ENCODE measurements around the gene LMTK2. TPM values are rescaled to one million over a fixed set of nuclear protein-coding genes. Genes with fewer than 3 reads are reported as not detected.

Gene LMTK2
- 10 to 100 TPM; 12.7 to 13.3 (median 12.8) TPM for polyA plus RNA-seq (ENCODE audit: insufficient read length in 3 of 3)

GRCh38 chr7:98106647-98107312 lies at the start of gene LMTK2:
Gene LMTK2, plus strand, starts transcription at chr7:98106862. Its CDS starts 316 bp downstream, at chr7:98107178.
- peak; percentile 74 to 80 (median 80) for DNase-seq (ENCODE audit: low read depth in 3 of 3, low spot score in 2 of 3)

- DNase-seq (ENCODE audit: low read depth in 3 of 3, low spot score in 2 of 3) = no peak
These were observed 49.5 kb upstream of the LMTK2 start for GRCh38 chr7:98057157-98057556.

- DNase-seq (ENCODE audit: low read depth in 3 of 3, low spot score in 2 of 3) = no peak
These were observed 48.5 kb upstream of the LMTK2 start for GRCh38 chr7:98058186-98058585.

GRCh38 chr7:98064233-98064632 lies 42.4 kb upstream of the LMTK2 start:
- DNase-seq (ENCODE audit: low read depth in 3 of 3, low spot score in 2 of 3) = no peak

GRCh38 chr7:98066208-98066607 lies 40.5 kb upstream of the LMTK2 start:
- DNase-seq (ENCODE audit: low read depth in 3 of 3, low spot score in 2 of 3) = no peak

- DNase-seq (ENCODE audit: low read depth in 3 of 3, low spot score in 2 of 3) = no peak
These were observed 39.6 kb upstream of the LMTK2 start for GRCh38 chr7:98066934-98067507.

GRCh38 chr7:98073047-98073446 lies 33.6 kb upstream of the LMTK2 start:
- DNase-seq (ENCODE audit: low read depth in 3 of 3, low spot score in 2 of 3) = no peak

GRCh38 chr7:98075801-98076200 lies 30.9 kb upstream of the LMTK2 start:
- no peak for DNase-seq (ENCODE audit: low read depth in 3 of 3, low spot score in 2 of 3)

- no peak for DNase-seq (ENCODE audit: low read depth in 3 of 3, low spot score in 2 of 3)
These were observed 28.9 kb upstream of the LMTK2 start for GRCh38 chr7:98077762-98078161.

GRCh38 chr7:98078197-98078870 lies 28.3 kb upstream of the LMTK2 start:
- no peak for DNase-seq (ENCODE audit: low read depth in 3 of 3, low spot score in 2 of 3)

- DNase-seq (ENCODE audit: low read depth in 3 of 3, low spot score in 2 of 3) = no peak
These were observed 26.6 kb upstream of the LMTK2 start for GRCh38 chr7:98079891-98080648.

- no peak for DNase-seq (ENCODE audit: low read depth in 3 of 3, low spot score in 2 of 3)
These were observed 25.3 kb upstream of the LMTK2 start for GRCh38 chr7:98081319-98081718.

GRCh38 chr7:98084631-98085030 lies 22.0 kb upstream of the LMTK2 start:
- no peak for DNase-seq (ENCODE audit: low read depth in 3 of 3, low spot score in 2 of 3)

GRCh38 chr7:98085674-98086073 lies 21.0 kb upstream of the LMTK2 start:
- no peak for DNase-seq (ENCODE audit: low read depth in 3 of 3, low spot score in 2 of 3)

GRCh38 chr7:98086281-98086718 lies 20.4 kb upstream of the LMTK2 start:
- no peak for DNase-seq (ENCODE audit: low read depth in 3 of 3, low spot score in 2 of 3)

GRCh38 chr7:98088109-98088508 lies 18.6 kb upstream of the LMTK2 start:
- no peak for DNase-seq (ENCODE audit: low read depth in 3 of 3, low spot score in 2 of 3)

- DNase-seq (ENCODE audit: low read depth in 3 of 3, low spot score in 2 of 3) = no peak
These were observed 16.5 kb upstream of the LMTK2 start for GRCh38 chr7:98090116-98090515.

GRCh38 chr7:98091061-98091460 lies 15.6 kb upstream of the LMTK2 start:
- DNase-seq (ENCODE audit: low read depth in 3 of 3, low spot score in 2 of 3) = no peak

GRCh38 chr7:98091523-98091922 lies 15.1 kb upstream of the LMTK2 start:
- no peak for DNase-seq (ENCODE audit: low read depth in 3 of 3, low spot score in 2 of 3)

- no peak for DNase-seq (ENCODE audit: low read depth in 3 of 3, low spot score in 2 of 3)
These were observed 9.5 kb upstream of the LMTK2 start for GRCh38 chr7:98097042-98097645.

- no peak for DNase-seq (ENCODE audit: low read depth in 3 of 3, low spot score in 2 of 3)
These were observed 6.6 kb upstream of the LMTK2 start for GRCh38 chr7:98100088-98100487.
